Measurements from ENCODE around the gene FERD3L.

FERD3L gene

GRCh38 chr7:19098510-19098909 is 46.7 kb downstream of the FERD3L start:
- no peak for DNase-seq

- no peak for DNase-seq
Observed at GRCh38 chr7:19097165-19098055, 47.8 kb downstream of the FERD3L start.

- DNase-seq, result no peak
Observed at GRCh38 chr7:19095353-19095860, 49.8 kb downstream of the FERD3L start.

Data from stimulated activated CD4-positive, alpha-beta T cell treated with anti-CD3 and anti-CD28 coated beads, Interleukin-4, amount 100 ng/mL, for 4 hours (primary cell).